Left renal cortex interstitium (tissue), 4 donors: ENCODE measurements around the gene MED27. TPM values are rescaled to one million over a fixed set of nuclear protein-coding genes. Genes with fewer than 3 reads are reported as not detected.

Experiments
- DNase-seq, 4 donors: peaks; one replicate each; pipeline ENCODE4 v3.0.0-alpha.2; 2013; ENCODE audit warnings: low read depth in 4 of 4, low spot score in 2 of 4, missing footprints in 1 of 4
- polyA plus RNA-seq, 4 donors: library from polyadenylated mRNA; unstranded; fragments of 120-200 nt; gene quantifications; one replicate each; pipeline ENCODE4 v1.2.1, GENCODE V29; 2013; ENCODE audit not compliant: insufficient read length in 4 of 4

Gene MED27
- polyA plus RNA-seq, 4 donors: 19.7 to 22.8 (median 21.7) TPM

GRCh38 chr9:132002643-132003318 lies 76.9 kb downstream of the MED27 start:
- DNase-seq: no peak

DNA sequence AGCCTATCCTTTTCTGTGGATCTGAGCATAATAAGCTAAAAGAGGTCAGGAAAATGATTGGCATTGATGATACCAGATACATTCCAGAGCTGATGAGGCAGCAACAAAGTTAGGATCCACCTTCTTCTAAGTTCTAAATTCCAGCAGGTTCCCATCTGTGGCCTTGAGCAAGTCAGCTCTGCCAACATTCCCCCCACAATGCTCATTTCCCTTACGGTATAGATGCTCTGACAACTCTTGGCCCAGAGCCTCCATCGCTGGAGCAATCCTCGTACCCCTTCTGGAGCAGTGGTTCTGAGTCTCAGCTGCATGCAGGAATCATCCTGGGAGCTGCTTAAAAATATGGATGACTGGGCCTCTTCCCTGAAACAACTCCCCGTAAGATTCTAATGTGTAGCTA lies 78.1 kb downstream of the MED27 start:
- no peak for DNase-seq

DNA sequence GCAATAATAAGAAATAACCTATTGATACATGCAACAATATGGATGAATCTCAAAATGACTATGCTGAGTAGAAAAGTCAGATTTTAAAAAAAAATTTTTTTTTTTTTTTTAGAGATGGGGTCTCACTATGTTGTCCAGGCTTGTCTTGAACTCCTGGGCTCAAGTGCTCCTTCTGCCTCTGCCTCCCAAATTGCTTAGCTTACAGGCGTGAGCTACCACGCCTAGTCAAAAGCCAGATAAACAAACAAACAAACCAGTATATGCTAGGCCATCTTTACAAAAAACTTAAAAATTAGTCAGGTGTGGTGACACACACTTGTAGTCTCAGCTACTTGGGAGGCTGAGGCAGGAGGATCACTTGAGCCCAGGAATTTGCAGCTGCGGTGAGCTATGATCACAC lies 79.0 kb downstream of the MED27 start:
- DNase-seq: no peak

- DNase-seq: no peak
These were observed 79.7 kb downstream of the MED27 start for GRCh38 chr9:131999692-132000551.

GRCh38 chr9:131997779-131998178 lies 81.9 kb downstream of the MED27 start:
- DNase-seq: no peak

DNA sequence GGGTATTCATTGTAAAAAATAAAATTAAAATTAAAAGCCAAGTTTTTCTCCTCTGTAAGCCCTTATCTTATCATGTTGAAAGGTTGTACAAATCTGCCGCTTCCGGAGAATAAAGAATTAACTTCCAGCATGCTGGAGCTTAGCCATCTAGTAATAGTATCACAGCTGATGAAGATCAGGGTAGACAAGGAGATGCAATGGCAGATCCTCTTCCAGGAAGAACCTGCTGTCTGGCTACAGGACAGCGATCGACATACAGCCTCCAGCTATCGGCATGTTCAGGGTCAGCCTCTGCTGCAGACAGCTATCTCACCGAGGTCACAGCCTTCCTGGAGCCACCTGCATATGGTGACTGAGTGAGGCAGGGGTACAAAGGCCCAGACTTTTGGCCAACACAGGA lies 82.6 kb downstream of the MED27 start:
- DNase-seq: no peak

DNA sequence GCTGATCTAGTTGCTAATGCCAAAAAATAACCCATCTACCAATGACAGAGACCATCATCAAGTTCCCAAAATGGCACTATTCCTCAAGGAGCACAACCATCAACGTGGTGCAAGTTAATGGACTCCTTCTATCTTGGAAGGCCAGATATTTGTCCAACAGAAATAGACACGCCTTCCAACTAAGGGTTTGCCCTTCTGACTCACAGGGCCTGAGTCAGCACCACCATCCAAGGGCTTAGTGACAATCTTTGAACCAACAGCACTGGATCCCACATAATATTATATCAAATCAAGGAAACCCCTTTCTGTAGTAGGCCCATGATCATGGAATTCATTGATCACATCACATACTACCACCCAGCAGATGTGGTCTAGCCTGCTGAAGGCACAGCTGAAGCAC lies 84.3 kb downstream of the MED27 start:
- DNase-seq: no peak

- no peak for DNase-seq
These were observed 85.1 kb downstream of the MED27 start for GRCh38 chr9:131994364-131995125.

GRCh38 chr9:131992906-131993657 lies 86.6 kb downstream of the MED27 start:
- DNase-seq: peak in 1 of 4 donors; percentile 29

DNA sequence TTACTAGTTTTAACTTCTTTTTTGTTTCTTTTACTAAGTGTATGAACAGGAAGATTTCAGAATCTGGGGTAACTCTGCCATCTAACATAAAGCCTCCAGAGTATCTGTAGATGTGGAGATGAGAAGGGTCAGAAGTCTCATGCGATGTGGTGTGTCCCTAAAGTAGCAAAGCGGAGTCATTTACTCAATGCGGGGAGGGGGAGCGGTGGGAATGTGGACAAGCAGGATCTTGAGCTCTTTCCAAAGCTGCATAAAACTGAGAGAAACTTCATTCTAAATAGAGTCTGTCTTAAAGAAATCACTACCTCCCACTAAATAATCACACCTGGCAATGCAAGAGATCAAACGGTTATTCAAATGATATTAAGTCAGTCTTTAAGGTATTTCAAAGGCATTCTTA lies 92.4 kb downstream of the MED27 start:
- DNase-seq: no peak

GRCh38 chr9:131986576-131986975 lies 93.1 kb downstream of the MED27 start:
- DNase-seq: no peak

DNA sequence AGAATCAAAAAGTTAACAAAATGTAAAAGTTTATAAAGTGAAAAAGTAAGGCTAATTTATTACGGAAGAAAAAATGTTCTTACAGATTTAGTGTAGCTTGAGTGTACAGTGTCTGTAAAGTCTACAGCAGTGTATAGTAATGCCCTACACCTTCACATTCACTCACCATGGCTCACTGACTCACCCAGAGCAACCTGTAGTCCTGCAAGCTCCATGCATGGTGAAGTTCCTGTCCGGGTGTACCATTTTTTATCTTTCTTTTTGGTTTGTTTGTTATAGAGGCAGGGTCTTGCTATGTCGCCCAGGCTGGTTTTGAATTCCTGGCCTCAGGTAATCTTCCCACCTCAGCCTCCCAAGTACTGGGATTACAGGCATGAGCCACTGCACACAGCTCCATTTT lies 93.6 kb downstream of the MED27 start:
- DNase-seq: no peak

DNA sequence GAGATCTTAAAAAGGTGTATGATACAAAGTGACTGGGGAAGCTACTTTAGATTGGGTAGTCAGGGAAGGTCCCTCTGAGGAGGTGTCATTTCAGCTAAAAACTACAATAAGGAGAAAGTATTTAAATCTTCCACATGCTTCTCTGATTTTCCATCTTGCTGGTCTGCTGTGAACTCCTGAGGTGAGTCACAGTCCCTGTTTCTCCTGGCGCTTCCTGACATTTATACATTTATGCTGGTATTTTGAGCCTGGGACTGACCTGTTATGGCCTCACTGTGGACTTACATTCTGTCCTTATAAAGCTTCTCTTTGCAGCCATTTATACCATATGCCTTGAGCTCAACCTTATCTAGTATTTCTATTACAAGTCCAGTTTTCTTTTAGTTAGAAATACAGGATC lies 95.1 kb downstream of the MED27 start:
- no peak for DNase-seq

GRCh38 chr9:131982671-131983239 lies 96.9 kb downstream of the MED27 start:
- DNase-seq: no peak

DNA sequence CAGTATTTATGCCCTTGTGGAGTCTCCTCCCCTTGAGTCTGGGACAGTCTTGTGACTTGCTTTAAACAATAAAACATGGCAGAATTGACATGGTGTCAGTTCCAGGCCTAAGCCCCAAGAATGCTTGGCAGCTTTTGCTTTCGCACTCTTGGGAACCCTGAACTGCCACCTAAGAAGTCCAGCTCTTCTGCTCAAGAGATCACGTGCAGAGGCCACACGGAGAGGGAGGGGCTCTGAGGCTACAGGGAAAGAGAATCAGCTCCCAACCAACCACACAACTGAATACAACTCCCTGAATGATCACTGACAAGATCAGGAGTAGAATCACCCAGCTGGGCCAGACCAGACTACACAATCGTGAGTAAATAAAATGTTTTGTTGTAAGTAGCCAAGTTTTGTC lies 97.6 kb downstream of the MED27 start:
- DNase-seq: no peak

GRCh38 chr9:131981116-131981776 lies 98.4 kb downstream of the MED27 start:
- peak in 1 of 4 donors; percentile 37 for DNase-seq

- DNase-seq: no peak
These were observed 99.2 kb downstream of the MED27 start for GRCh38 chr9:131980267-131981016.

- no peak for DNase-seq
These were observed 102.4 kb downstream of the MED27 start for GRCh38 chr9:131977109-131977838.
